Cardiac fibroblast (primary cell): ENCODE results near the gene MBP.
A peak's percentile ranks its signal among the peaks of the same experiment; 100 is the strongest.

ENCODE experiments used
- DNase-seq, 2 donors: peaks; one replicate each; pipeline versions ENCODE4 v3.0.0 to v3.0.0-alpha.2; 2010; ENCODE audit warnings: low read depth in 2 of 2
- H3K4me3 ChIP-seq, 2 donors: replicated peaks in 1 of 2; 1 replicate in 1 of 2; 2 replicates in 1 of 2; pipeline ENCODE4 v1.5.1; 2011; ENCODE audit warnings: low read depth in 2 of 2, low read length in 2 of 2, mild to moderate bottlenecking in 2 of 2, moderate library complexity in 1 of 2
- TF ChIP-seq, protein P1 (sequence below): IDR thresholded peaks from one replicate; pipeline ENCODE4 v1.5.1; 2011; ENCODE audit warnings: low read depth, mild to moderate bottlenecking, low read length, inconsistent platforms

The MBP gene

GRCh38 chr18:77145364-77145901 lies 12.8 kb upstream of the MBP start:
- DNase-seq = no peak
- TF ChIP-seq, protein P1, sequence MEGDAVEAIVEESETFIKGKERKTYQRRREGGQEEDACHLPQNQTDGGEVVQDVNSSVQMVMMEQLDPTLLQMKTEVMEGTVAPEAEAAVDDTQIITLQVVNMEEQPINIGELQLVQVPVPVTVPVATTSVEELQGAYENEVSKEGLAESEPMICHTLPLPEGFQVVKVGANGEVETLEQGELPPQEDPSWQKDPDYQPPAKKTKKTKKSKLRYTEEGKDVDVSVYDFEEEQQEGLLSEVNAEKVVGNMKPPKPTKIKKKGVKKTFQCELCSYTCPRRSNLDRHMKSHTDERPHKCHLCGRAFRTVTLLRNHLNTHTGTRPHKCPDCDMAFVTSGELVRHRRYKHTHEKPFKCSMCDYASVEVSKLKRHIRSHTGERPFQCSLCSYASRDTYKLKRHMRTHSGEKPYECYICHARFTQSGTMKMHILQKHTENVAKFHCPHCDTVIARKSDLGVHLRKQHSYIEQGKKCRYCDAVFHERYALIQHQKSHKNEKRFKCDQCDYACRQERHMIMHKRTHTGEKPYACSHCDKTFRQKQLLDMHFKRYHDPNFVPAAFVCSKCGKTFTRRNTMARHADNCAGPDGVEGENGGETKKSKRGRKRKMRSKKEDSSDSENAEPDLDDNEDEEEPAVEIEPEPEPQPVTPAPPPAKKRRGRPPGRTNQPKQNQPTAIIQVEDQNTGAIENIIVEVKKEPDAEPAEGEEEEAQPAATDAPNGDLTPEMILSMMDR = no peak
- no peak overlapping the region for H3K4me3 ChIP-seq

DNA sequence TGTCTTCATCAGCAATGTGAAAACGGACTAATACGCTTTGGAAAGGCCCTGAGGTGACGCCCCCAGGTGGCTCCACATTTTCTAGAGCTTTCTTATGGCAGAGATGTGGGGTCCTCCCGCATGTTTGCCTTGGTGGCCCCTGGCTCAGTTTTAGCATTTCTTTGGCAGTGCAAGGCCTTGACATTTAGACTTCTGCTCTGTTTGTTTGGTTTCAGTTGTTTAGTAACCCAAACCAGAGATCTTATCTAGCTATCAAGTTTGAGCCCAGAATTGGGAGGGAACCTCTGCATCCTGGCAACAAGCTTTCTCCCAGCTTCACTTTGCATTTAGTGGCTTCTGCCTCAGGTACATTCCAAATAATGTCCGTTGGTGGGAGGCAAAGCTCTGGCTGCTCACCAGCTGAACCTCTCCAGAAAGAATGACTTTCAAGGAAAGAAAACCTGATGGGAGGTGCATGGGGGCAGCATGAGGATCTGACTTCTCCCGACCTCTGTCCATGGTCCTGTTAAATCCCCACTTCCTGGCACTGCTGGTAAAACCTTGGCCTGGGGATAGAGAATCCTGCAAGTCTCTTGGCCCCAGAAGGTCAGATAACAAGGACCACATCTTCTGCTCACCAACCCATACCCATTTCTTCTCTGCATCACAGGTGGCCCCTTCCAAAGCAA lies 12.0 kb upstream of the MBP start:
- no peak overlapping the region for H3K4me3 ChIP-seq
- TF ChIP-seq, protein P1 = no peak
- no peak for DNase-seq

- no peak for DNase-seq
Measured at GRCh38 chr18:77144046-77144445, 11.5 kb upstream of the MBP start.

DNA sequence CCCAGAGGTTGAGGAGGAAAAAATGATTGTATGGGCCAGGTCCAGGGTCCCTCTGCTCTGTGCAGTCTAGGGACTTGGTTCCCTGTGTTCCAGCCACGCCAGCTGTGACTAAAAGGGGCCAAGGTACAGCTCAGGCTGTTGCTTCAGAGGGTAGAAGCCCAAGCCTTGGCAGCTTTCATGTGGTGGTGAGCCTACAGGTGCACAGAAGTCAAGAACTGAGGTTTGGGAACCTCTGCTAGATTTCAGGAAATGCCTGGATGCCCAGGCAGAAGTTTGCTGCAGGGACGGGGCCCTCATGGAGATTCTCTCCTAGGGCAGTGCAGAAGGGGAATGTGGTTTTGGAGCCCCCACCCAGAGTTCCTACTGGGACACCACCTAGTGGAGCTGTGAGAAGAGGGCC lies 10.6 kb upstream of the MBP start:
- no peak overlapping the region for H3K4me3 ChIP-seq
- TF ChIP-seq, protein P1 = no peak
- DNase-seq = no peak

More at GRCh38 chr18:77144046-77144445, 11.5 kb upstream of the MBP start:
- no peak overlapping the region for H3K4me3 ChIP-seq
- TF ChIP-seq, protein P1 = no peak

- no peak for DNase-seq
- TF ChIP-seq, protein P1 = peak; percentile 31
- no peak overlapping the region for H3K4me3 ChIP-seq
Measured at GRCh38 chr18:77141401-77142118, 9.0 kb upstream of the MBP start.

GRCh38 chr18:77140439-77141109 lies 8.0 kb upstream of the MBP start:
- H3K4me3 ChIP-seq = no peak overlapping the region
- DNase-seq = peak in 1 of 2 donors; percentile 35
- TF ChIP-seq, protein P1 = no peak
